GM19025 (cell line): ENCODE data around the gene C3orf38.
"Not testable (repeated sequence)": the region's sequence is repeated elsewhere in the genome, so short reads cannot be mapped to it uniquely, and the experiment has no call there.

Experiments used
- ATAC-seq: cut with Tn5 transposase; IDR thresholded peaks from one replicate; pipeline ENCODE4 v1.9.1; 2021; ENCODE audit warnings: mild to moderate bottlenecking, low read depth, moderate library complexity; ENCODE audit not compliant: unreplicated experiment

The C3orf38 gene

DNA sequence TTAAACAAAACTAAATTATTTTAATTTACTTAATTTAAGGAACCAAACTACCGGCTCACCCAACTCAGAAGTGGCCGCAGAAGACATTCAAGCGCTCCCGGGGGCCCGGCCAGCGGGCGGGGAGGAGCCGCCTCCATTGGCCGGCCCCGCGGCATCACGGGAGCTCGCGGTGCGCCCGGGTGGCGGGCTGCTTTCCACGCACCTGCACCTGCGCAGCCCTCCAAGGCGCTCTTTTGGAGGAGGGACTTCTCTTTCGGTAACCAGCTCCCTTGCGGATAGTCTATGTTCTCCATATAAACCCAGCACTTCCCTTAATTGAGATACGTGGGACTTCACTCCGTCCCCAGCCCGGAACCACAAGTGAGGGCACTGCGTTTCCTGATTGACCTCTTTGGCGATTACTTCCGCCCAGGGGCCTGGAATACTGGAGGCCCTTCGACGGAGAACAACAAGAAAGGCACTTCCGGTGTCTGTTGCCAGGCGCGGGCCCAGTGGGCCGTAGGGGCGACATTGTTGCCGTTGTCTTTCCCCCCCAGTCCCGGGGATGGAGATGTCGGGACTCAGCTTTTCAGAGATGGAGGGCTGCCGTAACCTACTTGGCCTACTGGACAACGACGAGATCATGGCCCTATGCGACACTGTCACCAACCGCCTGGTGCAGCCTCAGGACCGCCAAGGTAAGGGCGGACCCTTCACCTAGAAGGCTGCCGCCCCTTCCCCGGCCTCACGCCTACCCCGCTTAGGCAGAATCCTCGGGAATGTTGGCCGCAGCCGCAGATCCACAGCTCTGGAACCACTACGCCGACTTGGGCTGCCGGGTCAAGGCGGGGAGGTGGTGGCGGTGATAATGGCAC, at the start of gene C3orf38:
Gene C3orf38 (plus strand): TSS at position 451 of the 854 bp plus-strand sequence. CDS start 94 bp downstream, at position 545.
- ATAC-seq, result peak; percentile 84

DNA sequence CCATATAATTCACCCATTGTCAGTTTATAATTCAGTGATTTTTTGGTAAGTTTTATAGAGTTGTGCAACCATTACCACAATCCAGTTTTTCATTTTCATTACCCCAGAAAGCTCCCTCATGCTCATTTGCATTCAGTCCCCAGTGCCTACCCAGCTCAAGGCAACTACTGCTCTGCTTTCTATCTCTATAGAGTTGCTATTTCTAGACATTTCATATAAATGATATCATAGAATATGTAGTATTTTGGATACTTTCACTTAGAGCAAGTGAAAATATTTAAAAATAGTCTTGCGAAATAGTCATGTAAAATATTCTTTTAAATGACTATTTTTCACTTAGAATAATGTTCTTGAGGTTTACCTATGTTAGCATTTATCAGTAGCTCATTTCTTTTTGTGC, 48.6 kb upstream of the C3orf38 start:
- no peak for ATAC-seq

DNA sequence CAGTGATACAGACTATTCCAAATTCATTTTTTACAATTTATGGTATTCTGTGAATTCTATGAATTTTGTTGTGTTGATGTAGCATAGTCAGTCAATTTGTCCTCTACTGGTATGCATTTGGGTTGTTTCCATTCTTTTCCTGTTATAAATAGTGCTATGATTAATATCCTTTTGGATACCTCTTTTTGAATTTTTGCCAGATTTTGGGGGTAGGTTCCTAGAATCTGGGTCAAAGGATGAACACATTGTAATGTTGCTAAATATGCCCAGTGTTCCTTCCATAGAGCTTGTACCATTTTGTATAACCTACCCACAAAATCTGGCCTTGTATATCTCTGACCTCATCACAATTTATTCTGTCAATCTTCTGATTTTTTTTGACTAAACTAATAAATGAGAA, 44.4 kb upstream of the C3orf38 start:
- no peak for ATAC-seq

DNA sequence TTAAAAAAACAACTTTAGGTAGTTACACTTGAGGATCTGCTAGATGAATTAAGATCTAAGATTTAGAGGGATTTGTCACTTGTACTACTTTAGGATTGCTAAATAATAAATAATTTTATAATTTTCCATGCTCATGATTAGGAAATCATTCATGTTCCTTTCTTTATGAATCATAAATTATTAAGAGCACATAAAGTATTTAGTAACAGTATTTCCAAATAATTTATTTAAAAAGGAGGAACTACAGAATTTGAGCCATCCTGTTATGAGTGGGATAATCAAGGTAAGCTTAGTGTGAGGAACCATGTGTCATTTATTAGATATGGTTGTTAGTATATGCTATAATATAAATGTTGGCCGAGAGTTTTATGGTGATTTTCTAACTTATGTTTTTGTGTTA, 37.5 kb upstream of the C3orf38 start:
- ATAC-seq, result no peak

- ATAC-seq, result peak; percentile 82
These were observed 36.2 kb upstream of the C3orf38 start for GRCh38 chr3:88113311-88114162.

DNA sequence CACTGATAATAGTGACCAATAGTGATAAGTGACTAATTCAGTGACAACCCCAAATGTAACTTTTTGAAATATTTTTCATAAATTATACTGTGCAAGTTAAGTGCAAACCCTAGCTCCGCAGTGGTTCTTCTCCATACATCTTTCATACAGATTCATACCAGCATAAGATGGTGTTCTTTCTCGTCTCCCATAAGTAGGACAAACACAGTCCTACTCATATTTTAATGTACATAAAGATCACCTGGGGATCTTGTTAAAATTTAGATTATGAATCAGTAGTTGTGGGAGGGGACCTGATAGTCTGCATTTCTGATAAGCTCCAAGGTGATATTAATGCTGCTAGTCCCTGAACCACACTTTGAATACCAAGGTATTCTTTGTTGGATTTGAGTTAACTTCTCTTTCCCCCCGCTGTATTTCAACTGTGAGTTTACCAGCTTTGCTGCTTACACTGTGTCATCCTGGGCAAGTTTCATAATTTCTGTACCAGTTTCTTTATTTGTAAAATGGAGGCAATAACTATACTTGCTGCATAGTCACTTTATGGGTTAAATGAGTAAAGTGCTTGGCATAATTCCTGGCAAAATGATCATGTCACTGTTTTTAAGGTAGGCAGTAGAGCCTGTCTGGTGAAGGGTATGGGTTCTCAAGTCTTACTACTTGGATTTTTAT, 34.7 kb upstream of the C3orf38 start:
- no peak for ATAC-seq

GRCh38 chr3:88117683-88118082, 32.1 kb upstream of the C3orf38 start:
- no peak for ATAC-seq

- ATAC-seq, result not testable (repeated sequence)
These were observed 31.2 kb upstream of the C3orf38 start for GRCh38 chr3:88118603-88119002.

DNA sequence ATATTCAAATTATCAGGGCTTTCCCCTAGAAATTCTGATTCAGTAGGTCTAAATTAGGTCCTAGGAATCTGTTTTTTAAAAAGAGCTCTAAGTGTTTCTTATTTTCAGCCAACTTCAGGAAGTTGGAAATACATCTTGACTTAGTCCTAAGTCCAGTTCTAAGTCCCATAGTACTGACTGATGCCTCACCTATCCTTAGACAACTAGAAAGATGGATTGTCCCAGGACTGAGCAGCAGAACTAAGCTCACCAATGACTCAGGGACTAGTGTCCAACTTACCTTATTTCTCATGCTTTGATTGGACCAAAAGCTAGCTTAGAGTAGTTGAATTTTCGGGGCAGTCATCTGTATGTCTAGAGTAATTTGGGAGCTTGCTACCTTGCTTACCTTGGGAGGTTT, 26.2 kb upstream of the C3orf38 start:
- ATAC-seq, result no peak

DNA sequence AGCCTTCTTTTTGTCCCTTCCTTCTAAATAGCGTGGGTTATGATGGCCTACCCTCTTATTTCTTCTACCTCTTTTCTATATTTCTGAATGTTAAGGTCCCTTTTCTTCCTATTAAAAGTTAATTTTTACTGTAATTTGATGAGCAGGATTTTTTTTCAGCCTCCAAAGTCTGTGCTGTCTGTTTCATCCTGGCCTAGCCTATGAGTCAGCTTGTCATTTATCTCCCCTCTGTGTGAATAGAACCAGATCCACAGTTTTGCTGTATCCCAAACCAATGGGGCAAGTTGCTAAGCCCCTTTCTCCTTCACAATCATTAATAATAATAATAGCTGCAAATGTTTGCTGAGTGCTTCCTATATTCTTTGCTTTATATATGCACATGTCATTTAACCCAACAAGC, 18.1 kb upstream of the C3orf38 start:
- no peak for ATAC-seq

DNA sequence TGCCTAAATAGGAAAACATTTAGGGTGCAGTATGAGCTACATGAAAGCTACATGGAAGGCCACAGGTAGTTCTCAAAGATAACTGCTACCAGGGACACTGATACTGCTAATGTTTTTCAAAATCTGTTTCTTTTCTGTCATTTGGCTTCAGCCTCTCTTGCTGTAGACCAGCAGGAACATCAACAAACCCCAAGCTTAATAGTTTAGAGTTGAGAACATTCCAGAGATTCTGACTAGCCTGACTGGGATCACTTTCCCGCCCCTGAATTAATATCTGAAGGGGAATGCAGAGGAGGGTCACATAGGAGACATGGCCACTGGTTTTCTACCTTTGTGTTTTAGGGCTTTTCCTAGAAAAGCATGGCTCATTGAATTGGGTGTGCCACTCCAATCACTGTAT, 16.9 kb upstream of the C3orf38 start:
- ATAC-seq, result no peak

DNA sequence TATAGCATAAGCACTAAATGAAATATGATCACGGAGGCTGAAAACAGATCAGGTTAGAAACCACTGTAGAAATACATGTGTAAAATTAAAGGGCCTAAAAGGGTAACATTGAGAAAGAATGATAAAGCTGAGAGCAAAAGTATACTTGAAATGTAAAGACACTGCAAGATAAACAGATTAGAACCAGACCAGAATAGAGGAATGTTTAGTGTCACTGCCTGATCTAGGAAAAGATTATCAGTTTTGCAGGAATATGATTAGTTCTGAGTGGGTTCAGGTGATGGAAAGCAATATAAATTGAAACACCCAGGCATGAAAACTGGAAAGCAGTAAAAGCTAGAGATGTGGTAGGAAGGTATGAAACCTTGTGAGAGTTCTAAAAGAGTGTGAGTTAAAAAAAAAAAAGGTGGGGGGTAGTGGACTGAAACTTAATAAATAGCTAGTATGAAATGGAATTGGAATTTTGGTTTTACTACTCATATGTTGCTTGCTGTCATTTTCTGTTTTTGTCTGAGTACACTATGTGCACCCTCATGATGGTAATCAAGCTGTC, 16.0 kb upstream of the C3orf38 start:
- no peak for ATAC-seq

- no peak for ATAC-seq
These were observed 11.9 kb upstream of the C3orf38 start for GRCh38 chr3:88137836-88138235.

DNA sequence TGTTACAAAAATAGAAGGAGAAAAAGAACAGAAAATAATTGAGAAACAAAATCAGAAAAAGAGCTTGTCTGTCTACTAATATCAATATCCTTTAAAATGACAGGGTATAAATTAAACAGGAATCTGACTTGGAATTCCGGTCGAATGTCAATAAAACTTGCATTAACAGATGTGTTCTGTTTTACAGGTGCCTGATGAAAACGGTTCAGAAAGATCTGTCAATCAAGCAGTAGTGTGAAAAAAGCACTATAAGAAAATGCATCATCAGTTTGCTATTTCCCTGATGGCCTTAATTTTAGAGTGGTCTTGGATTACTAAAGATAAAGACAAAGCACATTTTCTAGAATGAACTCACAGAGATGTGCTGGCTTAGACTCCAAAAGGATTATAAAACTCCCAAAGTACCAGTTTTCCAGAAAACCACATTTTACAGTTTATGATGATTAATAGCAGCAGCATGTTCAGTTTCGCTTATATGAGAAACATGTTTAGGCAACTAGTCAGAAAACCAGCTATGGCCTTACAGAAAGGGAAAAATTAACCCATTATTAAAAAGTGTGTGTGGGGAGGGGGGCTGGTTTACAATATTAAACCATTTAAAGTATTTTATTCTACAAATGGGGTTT, 8.2 kb upstream of the C3orf38 start:
- peak; percentile 23 for ATAC-seq

DNA sequence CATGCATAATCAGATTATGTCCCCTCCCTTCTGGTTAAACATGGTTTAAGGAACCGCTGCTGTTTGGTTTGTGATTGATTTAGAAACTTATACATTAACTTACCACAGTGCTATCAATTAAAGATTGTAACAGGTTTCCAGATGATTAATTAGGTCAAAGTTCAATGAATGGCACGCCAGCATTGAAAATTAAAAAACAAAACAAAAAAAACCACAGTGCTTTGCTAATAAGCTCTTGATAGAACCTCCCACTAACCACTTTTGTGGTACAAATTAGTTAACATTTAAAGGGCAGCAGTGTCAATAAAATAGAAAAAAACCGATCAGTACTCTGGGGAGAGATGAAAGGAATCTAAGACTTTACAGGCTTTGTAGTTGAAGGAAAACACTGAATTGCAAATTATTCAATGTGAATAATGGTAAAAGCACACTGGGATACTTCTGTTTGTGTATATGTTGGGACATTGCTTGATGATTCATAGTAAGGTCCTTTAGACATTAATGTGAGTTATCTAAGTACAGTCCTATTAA, 7.6 kb upstream of the C3orf38 start:
- peak; percentile 55 for ATAC-seq

DNA sequence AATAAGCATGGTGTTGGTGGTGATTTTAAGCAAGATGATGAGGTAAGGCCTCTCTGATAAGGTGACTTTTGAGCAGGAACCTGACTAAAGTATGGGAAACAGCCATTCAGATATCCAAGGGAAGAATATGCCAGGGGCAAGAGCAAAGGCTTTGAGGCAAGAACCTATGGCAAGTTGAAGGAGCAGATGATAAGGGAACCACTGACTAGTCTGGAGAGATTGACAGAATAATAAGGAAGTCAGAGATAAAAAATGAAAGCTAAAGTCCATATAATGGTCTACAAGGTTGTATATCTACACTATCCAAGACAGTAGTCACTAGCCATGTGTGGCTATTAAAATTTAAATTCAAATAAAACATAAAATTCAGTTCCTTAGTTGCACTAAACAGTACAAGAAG, 2.5 kb upstream of the C3orf38 start:
- ATAC-seq, result no peak

- no peak for ATAC-seq
These were observed 1.1 kb upstream of the C3orf38 start for GRCh38 chr3:88148651-88149050.

GRCh38 chr3:88149101-88149508, 654 bp upstream of the C3orf38 start:
- peak; percentile 6 for ATAC-seq

- ATAC-seq, result no peak
These were observed 612 bp downstream of the C3orf38 start for GRCh38 chr3:88150371-88150770.

DNA sequence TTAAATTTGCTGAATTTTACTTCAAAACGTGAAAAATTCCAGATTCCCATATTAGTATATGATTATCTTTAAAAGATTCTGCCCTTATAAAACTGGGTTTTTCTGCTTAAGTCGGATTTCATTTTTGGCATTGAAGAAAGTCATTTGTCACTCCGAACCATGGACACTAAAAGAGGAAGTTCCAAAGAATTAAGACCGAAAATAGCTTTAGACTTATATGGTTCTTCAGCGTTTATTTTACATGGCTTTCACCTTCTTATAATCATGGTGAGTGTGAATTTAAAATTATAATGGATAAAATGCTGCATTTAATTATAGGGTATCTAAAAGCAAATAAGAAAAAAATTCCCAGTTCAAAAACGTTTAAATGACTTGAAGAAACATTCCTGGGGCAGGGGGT, 1.0 kb downstream of the C3orf38 start:
- no peak for ATAC-seq
